GDM1 (cell line): Measurements from ENCODE around the gene ALG12.
A peak's percentile ranks its signal among the peaks of the same experiment; 100 is the strongest.
"Not testable (repeated sequence)": the region's sequence is repeated elsewhere in the genome, so short reads cannot be mapped to it uniquely, and the experiment has no call there.

Source experiments
- DNase-seq: peaks from one replicate; lab custom pipeline; 2025; lab: John Stamatoyannopoulos, UW

Gene ALG12

GRCh38 chr22:49945042-49945794 lies 27.0 kb upstream of the ALG12 start:
- not testable (repeated sequence) for DNase-seq

- no peak for DNase-seq
These were observed 26.2 kb upstream of the ALG12 start for GRCh38 chr22:49944399-49944891.

GRCh38 chr22:49943771-49944398 lies 25.6 kb upstream of the ALG12 start:
- DNase-seq, result no peak

GRCh38 chr22:49943405-49943765 lies 25.1 kb upstream of the ALG12 start:
- no peak for DNase-seq

- no peak for DNase-seq
These were observed 24.5 kb upstream of the ALG12 start for GRCh38 chr22:49942565-49943404.

- no peak for DNase-seq
These were observed 23.5 kb upstream of the ALG12 start for GRCh38 chr22:49941507-49942316.

GRCh38 chr22:49938565-49939136 lies 20.4 kb upstream of the ALG12 start:
- no peak for DNase-seq

GRCh38 chr22:49937758-49938564 lies 19.7 kb upstream of the ALG12 start:
- no peak for DNase-seq

- no peak for DNase-seq
These were observed 18.9 kb upstream of the ALG12 start for GRCh38 chr22:49936973-49937757.

GRCh38 chr22:49936018-49936972 lies 18.1 kb upstream of the ALG12 start:
- peak; percentile 91 for DNase-seq

GRCh38 chr22:49935561-49935960 lies 17.3 kb upstream of the ALG12 start:
- DNase-seq, result peak; percentile 64

GRCh38 chr22:49934891-49935557 lies 16.8 kb upstream of the ALG12 start:
- peak; percentile 77 for DNase-seq

- peak; percentile 26 for DNase-seq
These were observed 16.1 kb upstream of the ALG12 start for GRCh38 chr22:49934160-49934890.

- no peak for DNase-seq
These were observed 15.3 kb upstream of the ALG12 start for GRCh38 chr22:49933236-49934159.

- DNase-seq, result peak; percentile 85
These were observed 12.6 kb upstream of the ALG12 start for GRCh38 chr22:49930596-49931412.
